PFSK-1 (cell line): Measurements from ENCODE around the gene RAP1GDS1.

Source experiments
- FOXP2 ChIP-seq: optimal IDR thresholded peaks from 2 replicates; pipeline ENCODE3; 2011; ENCODE audit warnings: borderline replicate concordance, control low read depth, inconsistent platforms; ENCODE audit not compliant: insufficient read depth; ENCODE audit errors: extremely low read length, extremely low read depth
- POLR2AphosphoS5 ChIP-seq: IDR thresholded peaks from 2 replicates; pipeline ENCODE4 v1.6.1; 2012; ENCODE audit warnings: low read depth, mild to moderate bottlenecking, control low read depth, low read length, moderate library complexity
- REST ChIP-seq, 2 experiments: IDR thresholded peaks; 2 replicates each; pipeline versions ENCODE4 v1.6.1 to v1.8.0; 2011 to 2012; ENCODE audit warnings: low read depth in 2 of 2, low read length in 2 of 2, control low read depth in 1 of 2, inconsistent platforms in 1 of 2, mild to moderate bottlenecking in 1 of 2, moderate library complexity in 1 of 2; ENCODE audit not compliant: insufficient read depth in 1 of 2
- SIN3A ChIP-seq: IDR thresholded peaks from 2 replicates; pipeline ENCODE4 v1.6.1; 2012; ENCODE audit warnings: mild to moderate bottlenecking, low read length, moderate library complexity, borderline replicate concordance; ENCODE audit not compliant: insufficient read depth
- TAF1 ChIP-seq: IDR thresholded peaks from 2 replicates; pipeline ENCODE4 v1.6.1; 2012; ENCODE audit warnings: low read length, control low read depth, borderline replicate concordance; ENCODE audit not compliant: insufficient read depth

RAP1GDS1 gene

GRCh38 chr4:98444371-98444770, 183.2 kb downstream of the RAP1GDS1 start:
- no peak for TF ChIP-seq TAF1
- TF ChIP-seq FOXP2: no peak
- TF ChIP-seq REST (IDR thresholded peaks at IDR 0.05; ENCODE audit: insufficient read depth in 1 of 2, low read depth in 2 of 2, low read length in 2 of 2): no peak
- TF ChIP-seq POLR2AphosphoS5: no peak
- no peak for TF ChIP-seq SIN3A

GRCh38 chr4:98446499-98447375, 185.6 kb downstream of the RAP1GDS1 start:
- TF ChIP-seq SIN3A: no peak
- TF ChIP-seq POLR2AphosphoS5: no peak
- no peak for TF ChIP-seq FOXP2
- TF ChIP-seq TAF1: no peak
- no peak for TF ChIP-seq REST (IDR thresholded peaks at IDR 0.05; ENCODE audit: insufficient read depth in 1 of 2, low read depth in 2 of 2, low read length in 2 of 2)

- TF ChIP-seq FOXP2 (no peak), REST (IDR thresholded peaks at IDR 0.05; ENCODE audit: insufficient read depth in 1 of 2, low read depth in 2 of 2, low read length in 2 of 2) (no peak), SIN3A (no peak), TAF1 (no peak), POLR2AphosphoS5 (no peak)
These were observed 186.5 kb downstream of the RAP1GDS1 start for GRCh38 chr4:98447648-98448047.

- TF ChIP-seq REST (IDR thresholded peaks at IDR 0.05; ENCODE audit: insufficient read depth in 1 of 2, low read depth in 2 of 2, low read length in 2 of 2): no peak
- no peak for TF ChIP-seq POLR2AphosphoS5
- no peak for TF ChIP-seq TAF1
- TF ChIP-seq FOXP2: no peak
- TF ChIP-seq SIN3A: no peak
These were observed 187.7 kb downstream of the RAP1GDS1 start for GRCh38 chr4:98448908-98449307.
